Neural progenitor cell (in vitro differentiated cells): ENCODE data around the gene NCKAP5.

Source experiments
- CTCF ChIP-seq: fragments of 200-600 bp; sonication (generic); IDR thresholded peaks from 2 replicates; pipeline ENCODE4 v1.5.1; 2017; ENCODE audit warnings: antibody characterized with exemption, mild to moderate bottlenecking
- EZH2 ChIP-seq: fragments of 200-600 bp; sonication (generic); IDR thresholded peaks from 2 replicates; pipeline ENCODE4 v1.6.1; 2017; ENCODE audit warnings: antibody characterized with exemption, mild to moderate bottlenecking, moderate library complexity

GRCh38 chr2:132690664-132691303 lies 877.5 kb downstream of the NCKAP5 start:
- no peak for TF ChIP-seq EZH2
- no peak for TF ChIP-seq CTCF
